Urinary bladder (tissue), 4 donors: ENCODE measurements around the gene MED12L. TPM values are rescaled to one million over a fixed set of nuclear protein-coding genes. Genes with fewer than 3 reads are reported as not detected.
A peak's percentile ranks its signal among the peaks of the same experiment; 100 is the strongest.

Experiments used
- DNase-seq: peaks from one replicate; pipeline ENCODE4 v3.0.0-alpha.2; 2015; ENCODE audit errors: extremely low spot score
- H3K27ac ChIP-seq: one replicate; pipeline ENCODE4 v1.5.1; 2013; ENCODE audit warnings: low read depth, mild to moderate bottlenecking, moderate library complexity
- H3K36me3 ChIP-seq: one replicate; pipeline ENCODE4 v1.6.1; 2013; ENCODE audit warnings: mild to moderate bottlenecking, moderate library complexity; ENCODE audit not compliant: insufficient read depth
- H3K4me1 ChIP-seq: one replicate; pipeline ENCODE4 v1.6.1; 2013; ENCODE audit warnings: mild to moderate bottlenecking, moderate library complexity; ENCODE audit not compliant: insufficient read depth
- H3K4me3 ChIP-seq: one replicate; pipeline ENCODE4 v1.5.1; 2013; ENCODE audit warnings: low read depth, low read length
- WGBS: extraction: QIAGEN DNeasy Blood & Tissue Kit; methylation state at CpG from one replicate; pipeline ENCODE4 v1.1.7; 2013; 5-methylcytosine and 5-hydroxymethylcytosine counted together
- polyA plus RNA-seq: library from polyadenylated mRNA; stranded (reverse); fragments of 200-250 nt; gene quantifications from one replicate; pipeline ENCODE4 v1.2.3, GENCODE V29; 2013
- total RNA-seq: library from RNA; depleted of rRNA; stranded (reverse); fragments of >200 nt; gene quantifications from one replicate; pipeline ENCODE4 v1.2.3, GENCODE V29; 2014
- donor health status: healthy with polysubstance abuse.
- donor health status: healthy.

MED12L gene
- total and polyA plus RNA-seq, 2 donors: 0.11 to 3.1 TPM

GRCh38 chr3:151133175-151133574, 47.7 kb downstream of the MED12L start:
- Histone ChIP-seq H3K27ac (no peak overlapping the region), H3K4me3 (no peak overlapping the region), H3K4me1 (no peaks in the 10 kb centered on the region), H3K36me3 (no peaks in the 10 kb centered on the region)
- WGBS: 39% methylated on average over 3 of the region's 3 CpGs
- no peak for DNase-seq

GRCh38 chr3:151133917-151134450, 48.5 kb downstream of the MED12L start:
- Histone ChIP-seq H3K36me3 (no peaks in the 10 kb centered on the region), H3K4me1 (no peaks in the 10 kb centered on the region), H3K27ac (no peak overlapping the region), H3K4me3 (no peak overlapping the region)
- 67% methylated on average over 8 of the region's 8 CpGs for WGBS
- DNase-seq: no peak

- DNase-seq: no peak
- 66% methylated on average over 5 of the region's 5 CpGs for WGBS
- Histone ChIP-seq H3K4me3 (no peak overlapping the region), H3K4me1 (no peaks in the 10 kb centered on the region), H3K36me3 (no peaks in the 10 kb centered on the region), H3K27ac (no peak overlapping the region)
Observed at GRCh38 chr3:151135541-151136337, 50.3 kb downstream of the MED12L start.

DNA sequence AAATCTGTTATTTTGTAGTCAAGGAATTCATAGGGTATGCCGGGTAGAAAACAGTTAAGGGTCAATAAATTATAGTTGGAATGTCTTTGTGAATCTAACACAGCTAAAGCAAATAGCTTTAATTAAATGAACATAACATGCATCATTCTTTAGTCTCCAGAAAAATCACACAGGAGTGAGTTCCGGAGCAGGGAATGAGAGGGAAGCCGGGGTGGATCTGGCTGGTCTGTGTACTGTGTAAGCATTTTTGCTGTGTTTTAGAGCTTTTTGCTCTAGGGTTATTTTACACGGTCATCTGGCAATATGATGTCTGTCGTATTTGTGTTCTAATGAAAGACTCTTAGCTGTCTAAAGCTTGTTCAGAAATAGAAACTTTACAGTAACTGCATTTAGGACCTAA, 57.5 kb downstream of the MED12L start:
- Histone ChIP-seq H3K4me3 (no peak overlapping the region), H3K4me1 (no peaks in the 10 kb centered on the region), H3K27ac (no peak overlapping the region), H3K36me3 (no peaks in the 10 kb centered on the region)
- WGBS: 55% methylated on average over 5 of the region's 5 CpGs
- no peak for DNase-seq

GRCh38 chr3:151144016-151144415, 58.6 kb downstream of the MED12L start:
- 89% methylated on average over 4 of the region's 4 CpGs for WGBS
- DNase-seq: no peak
- no peak overlapping the region for H3K27ac ChIP-seq
- no peaks in the 10 kb centered on the region for H3K36me3 ChIP-seq
- H3K4me3 ChIP-seq: no peak overlapping the region
- no peaks in the 10 kb centered on the region for H3K4me1 ChIP-seq

GRCh38 chr3:151144760-151145159, 59.3 kb downstream of the MED12L start:
- Histone ChIP-seq H3K27ac (no peak overlapping the region), H3K4me1 (no peaks in the 10 kb centered on the region), H3K36me3 (no peaks in the 10 kb centered on the region), H3K4me3 (no peak overlapping the region)
- no peak for DNase-seq
- 95% methylated on average over 5 of the region's 5 CpGs for WGBS

DNA sequence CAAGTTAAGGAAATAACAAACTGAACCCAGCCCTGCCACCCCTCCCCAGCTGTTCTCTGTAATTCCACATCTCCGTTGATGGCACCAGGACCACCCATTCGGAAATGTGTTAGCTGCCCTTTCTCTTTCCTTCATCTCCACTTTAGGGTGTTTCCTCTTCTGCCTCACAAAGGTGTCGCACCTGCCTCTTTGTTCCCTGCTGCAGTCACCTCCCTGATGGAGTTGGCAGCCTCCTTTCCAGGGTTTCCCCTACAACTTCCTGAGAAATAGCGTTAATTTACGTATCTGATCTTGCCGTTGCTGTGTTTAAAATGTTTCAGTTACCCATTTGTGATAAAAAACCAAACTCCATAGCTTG, 60.2 kb downstream of the MED12L start:
- no peaks in the 10 kb centered on the region for H3K4me1 ChIP-seq
- H3K27ac ChIP-seq: no peak overlapping the region
- WGBS: 49% methylated on average over 6 of the region's 6 CpGs
- H3K4me3 ChIP-seq: no peak overlapping the region
- H3K36me3 ChIP-seq: no peaks in the 10 kb centered on the region
- no peak for DNase-seq

DNA sequence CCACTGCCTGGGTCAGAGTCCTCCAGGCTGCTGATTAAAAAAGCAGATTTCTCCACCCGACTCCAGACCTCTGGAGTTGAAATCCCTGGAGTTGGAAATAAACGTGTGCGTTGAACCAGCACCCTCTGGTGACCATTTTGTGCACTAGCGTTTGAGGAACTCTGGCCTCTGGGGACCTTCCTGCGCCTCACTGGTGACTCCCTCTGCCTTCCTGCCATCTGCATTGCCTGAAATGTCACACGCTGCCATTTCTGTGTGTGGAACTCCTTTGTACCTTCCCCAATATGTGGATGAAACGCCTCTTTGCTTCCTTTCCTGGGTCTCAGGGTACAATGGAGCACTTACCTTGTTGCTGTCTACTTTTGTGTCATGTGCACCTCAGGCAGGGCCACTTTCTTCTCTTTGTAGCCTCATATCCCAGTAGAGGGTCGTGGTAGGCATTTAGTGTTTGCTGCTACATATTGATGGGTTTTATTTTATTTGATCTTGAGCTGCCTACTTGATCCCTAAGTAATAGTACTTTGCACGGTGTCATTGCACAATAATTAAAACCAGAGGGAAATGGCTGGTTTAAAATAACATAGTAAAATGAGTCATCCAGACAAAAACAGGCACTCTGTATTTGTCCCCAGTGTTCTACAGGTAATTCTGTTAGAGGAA, 60.7 kb downstream of the MED12L start:
- no peak overlapping the region for H3K4me3 ChIP-seq

DNA sequence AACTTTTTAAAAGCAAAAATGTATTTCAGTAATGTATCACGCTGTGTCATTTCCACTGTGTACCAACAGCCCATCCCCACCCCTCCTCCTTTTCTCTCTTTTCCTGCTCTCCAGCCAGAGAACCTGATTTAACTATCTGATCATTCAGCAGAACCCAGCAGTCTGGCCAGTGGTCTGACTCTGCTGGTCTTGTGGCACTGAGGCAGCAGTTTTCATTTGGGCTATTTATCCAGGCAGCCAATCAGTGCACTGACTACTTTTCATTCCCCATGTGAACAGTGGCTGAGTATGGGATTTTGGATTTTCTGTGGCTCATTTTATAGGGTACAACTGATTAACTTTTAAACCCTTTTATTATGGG, 61.2 kb downstream of the MED12L start:
- no peak overlapping the region for H3K27ac ChIP-seq
- WGBS: 63% methylated on average over 1 of the region's 1 CpG
- H3K4me1 ChIP-seq: no peaks in the 10 kb centered on the region
- DNase-seq: no peak
- no peaks in the 10 kb centered on the region for H3K36me3 ChIP-seq
- H3K4me3 ChIP-seq: no peak overlapping the region

More for the DNA sequence above, 60.7 kb downstream of the MED12L start:
- Histone ChIP-seq H3K27ac (no peak overlapping the region), H3K36me3 (no peaks in the 10 kb centered on the region), H3K4me1 (no peaks in the 10 kb centered on the region)
- peak; percentile 60 for DNase-seq
- 10% methylated on average over 9 of the region's 9 CpGs for WGBS

- Histone ChIP-seq H3K36me3 (no peaks in the 10 kb centered on the region), H3K27ac (no peak overlapping the region), H3K4me3 (no peak overlapping the region), H3K4me1 (no peaks in the 10 kb centered on the region)
- no peak for DNase-seq
- WGBS: 92% methylated on average over 3 of the region's 3 CpGs
Observed at GRCh38 chr3:151147299-151147698, 61.8 kb downstream of the MED12L start.

DNA sequence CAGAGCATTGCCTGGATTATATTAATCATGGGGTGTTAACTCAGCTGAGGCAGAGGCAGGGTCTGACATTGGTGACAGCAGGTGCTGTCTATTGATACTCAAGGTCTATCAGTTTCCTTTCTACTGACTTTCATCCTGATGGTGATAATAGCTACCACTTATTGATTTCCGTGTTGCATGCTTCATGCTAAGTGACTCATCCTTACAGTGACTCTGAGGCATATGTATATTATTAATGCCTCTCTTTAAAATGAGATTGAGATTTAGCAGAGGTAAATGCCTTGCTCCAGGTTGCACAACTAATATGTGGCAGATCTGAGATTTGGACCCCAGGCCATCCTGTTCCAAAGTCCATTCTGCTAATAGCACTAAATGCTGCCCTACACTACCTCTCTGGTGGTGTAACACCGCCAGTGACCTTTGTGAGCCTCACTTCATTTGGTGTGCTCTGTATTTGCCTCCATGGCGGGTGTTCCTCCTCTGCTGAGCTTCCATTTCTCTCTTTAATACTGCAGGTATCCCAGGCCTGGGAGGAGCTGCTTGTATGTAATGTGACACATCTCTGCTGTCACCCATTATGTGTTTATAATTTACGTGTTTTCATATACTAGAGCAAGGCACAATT, 67.1 kb downstream of the MED12L start:
- Histone ChIP-seq H3K4me1 (no peaks in the 10 kb centered on the region), H3K36me3 (no peaks in the 10 kb centered on the region), H3K27ac (no peak overlapping the region), H3K4me3 (no peak overlapping the region)
- DNase-seq: no peak
- 92% methylated on average over 4 of the region's 4 CpGs for WGBS

GRCh38 chr3:151154566-151154965, 69.1 kb downstream of the MED12L start:
- DNase-seq: no peak
- H3K4me1 ChIP-seq: no peaks in the 10 kb centered on the region
- H3K36me3 ChIP-seq: no peaks in the 10 kb centered on the region
- 89% methylated on average over 6 of the region's 6 CpGs for WGBS
- H3K27ac ChIP-seq: no peak overlapping the region
- no peak overlapping the region for H3K4me3 ChIP-seq

DNA sequence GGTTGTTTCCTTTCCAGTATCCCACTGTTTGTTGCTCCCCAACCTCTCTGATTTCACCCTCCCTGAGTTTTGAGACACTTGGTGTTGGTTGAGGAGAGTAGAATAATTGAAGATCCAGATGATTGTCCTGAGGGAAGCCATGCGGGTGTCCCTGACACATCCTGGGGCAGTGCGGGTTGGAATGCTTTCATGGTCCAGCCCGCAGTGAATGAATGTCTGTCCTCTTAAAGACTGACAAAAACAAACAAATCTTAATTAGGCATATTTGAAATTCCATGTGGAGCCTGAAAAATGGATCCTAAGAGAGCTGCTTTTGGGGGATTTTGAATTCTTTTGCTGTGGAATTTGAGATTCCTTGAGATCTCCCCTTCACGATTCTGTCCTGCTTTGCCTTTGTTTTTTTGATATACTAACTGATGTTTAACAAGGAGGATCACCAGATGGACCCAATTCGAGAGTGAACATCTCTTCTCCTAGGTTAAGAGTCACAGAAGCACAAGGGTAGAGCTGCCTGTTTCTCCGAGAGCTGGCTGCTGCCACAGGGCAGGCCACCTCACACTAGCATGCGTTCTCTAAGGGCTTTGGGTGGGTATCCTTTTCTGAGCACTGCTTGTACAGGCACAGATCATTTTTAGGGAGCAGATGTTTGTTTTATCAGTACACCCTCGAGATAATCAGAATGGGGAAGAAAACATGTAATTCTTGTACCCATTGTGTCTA, 70.1 kb downstream of the MED12L start:
- WGBS: 73% methylated on average over 8 of the region's 8 CpGs
- no peaks in the 10 kb centered on the region for H3K36me3 ChIP-seq
- H3K4me1 ChIP-seq: no peaks in the 10 kb centered on the region
- no peak overlapping the region for H3K4me3 ChIP-seq
- no peak for DNase-seq
- H3K27ac ChIP-seq: no peak overlapping the region
